HUDEP-2 (cell line): ENCODE results near the gene SOD1.

Source experiments
- DNase-seq, 76 experiments: peaks; one replicate each; lab custom pipeline; 2025; ENCODE audit not compliant: unreplicated experiment in 76 of 76; lab: John Stamatoyannopoulos, UW

SOD1 gene

GRCh38 chr21:31678478-31678877 lies 19.0 kb downstream of the SOD1 start:
- DNase-seq, result no peak

- DNase-seq, result no peak
Measured at GRCh38 chr21:31682620-31683019, 23.1 kb downstream of the SOD1 start.

- DNase-seq, result no peak
Measured at GRCh38 chr21:31683029-31683428, 23.5 kb downstream of the SOD1 start.

- no peak for DNase-seq
Measured at GRCh38 chr21:31684918-31685317, 25.4 kb downstream of the SOD1 start.

GRCh38 chr21:31686272-31686915 lies 26.9 kb downstream of the SOD1 start:
- DNase-seq, result no peak

- DNase-seq, result no peak
Measured at GRCh38 chr21:31687108-31687507, 27.6 kb downstream of the SOD1 start.

GRCh38 chr21:31688603-31689368 lies 29.3 kb downstream of the SOD1 start:
- no peak for DNase-seq

GRCh38 chr21:31693222-31693621 lies 33.7 kb downstream of the SOD1 start:
- DNase-seq, result no peak

GRCh38 chr21:31696424-31696823 lies 36.9 kb downstream of the SOD1 start:
- DNase-seq, result no peak

- DNase-seq, result no peak
Measured at GRCh38 chr21:31698461-31698860, 39.0 kb downstream of the SOD1 start.

GRCh38 chr21:31700040-31700439 lies 40.5 kb downstream of the SOD1 start:
- no peak for DNase-seq

GRCh38 chr21:31706562-31706961 lies 47.1 kb downstream of the SOD1 start:
- no peak for DNase-seq

GRCh38 chr21:31707499-31707898 lies 48.0 kb downstream of the SOD1 start:
- DNase-seq, result no peak

- no peak for DNase-seq
Measured at GRCh38 chr21:31708541-31708940, 49.0 kb downstream of the SOD1 start.

- DNase-seq, result no peak
Measured at GRCh38 chr21:31710586-31710985, 51.1 kb downstream of the SOD1 start.

GRCh38 chr21:31711326-31711725 lies 51.8 kb downstream of the SOD1 start:
- no peak for DNase-seq

- no peak for DNase-seq
Measured at GRCh38 chr21:31711745-31712285, 52.3 kb downstream of the SOD1 start.

GRCh38 chr21:31713115-31713514 lies 53.6 kb downstream of the SOD1 start:
- DNase-seq, result no peak

GRCh38 chr21:31713973-31714740 lies 54.7 kb downstream of the SOD1 start:
- DNase-seq, result peak in 27 of 76 experiments; percentile 5 to 67 (median 41)

- DNase-seq, result peak in 1 of 76 experiments; percentile 9
Measured at GRCh38 chr21:31714741-31715365, 55.4 kb downstream of the SOD1 start.

- no peak for DNase-seq
Measured at GRCh38 chr21:31716106-31716505, 56.6 kb downstream of the SOD1 start.
